PC-3 (cell line): ENCODE results near the gene HES3.

Experiments used
- CTCF ChIP-seq: fragments of 300-600 bp; sonication (generic); conservative IDR thresholded peaks from 2 replicates; pipeline ENCODE4 v1.5.1; 2017; ENCODE audit warnings: antibody characterized with exemption, low read depth, mild to moderate bottlenecking, low read length
- EZH2 ChIP-seq: fragments of 300-600 bp; sonication (generic); IDR thresholded peaks from one replicate; pipeline ENCODE4 v1.6.1; 2017; ENCODE audit warnings: antibody characterized with exemption, mild to moderate bottlenecking, low read length; ENCODE audit not compliant: unreplicated experiment
- EZH2phosphoT487 ChIP-seq: fragments of 300-600 bp; sonication (generic); IDR thresholded peaks from 2 replicates; pipeline ENCODE4 v1.6.1; 2018; ENCODE audit warnings: mild to moderate bottlenecking, antibody characterized with exemption, low read length, borderline replicate concordance

- TF ChIP-seq CTCF (no peak), EZH2 (no peak), EZH2phosphoT487 (no peak)
Observed at GRCh38 chr1:6276811-6277555, 33.0 kb downstream of the HES3 start.
